Heart right ventricle (tissue), 16 donors: ENCODE measurements around the gene NELL1. TPM values are rescaled to one million over a fixed set of nuclear protein-coding genes. Genes with fewer than 3 reads are reported as not detected.

Source experiments
- ATAC-seq, 8 donors: fragments of 200-7000 bp; cut with Tn5 transposase; one replicate each; pipeline ENCODE4 v1.9.1; 2020; ENCODE audit warnings: mild to moderate bottlenecking in 8 of 8, moderate library complexity in 8 of 8, moderate number of reproducible peaks in 1 of 8
- DNase-seq, 2 donors: peaks; one replicate each; pipeline ENCODE4 v3.0.0-alpha.2; 2020
- H3K27ac ChIP-seq, 10 donors: fragments of 200-600 bp; sonication (generic) in 2 of 10; one replicate each; pipeline versions ENCODE4 v1.5.0 to v1.8.0; 2020 to 2022; ENCODE audit warnings: mild to moderate bottlenecking in 3 of 10
- H3K27me3 ChIP-seq, 7 donors: fragments of 200-600 bp; one replicate each; pipeline ENCODE4 v1.8.0; 2021 to 2022; ENCODE audit warnings: mild to moderate bottlenecking in 2 of 7
- H3K36me3 ChIP-seq, 9 donors: fragments of 200-600 bp; sonication (generic) in 1 of 9; one replicate each; pipeline versions ENCODE4 v1.5.0 to v1.8.0; 2020 to 2022; ENCODE audit warnings: mild to moderate bottlenecking in 2 of 9
- H3K4me1 ChIP-seq, 9 donors: fragments of 200-600 bp; sonication (generic) in 1 of 9; one replicate each; pipeline versions ENCODE4 v1.5.0 to v1.8.0; 2020 to 2022; ENCODE audit warnings: mild to moderate bottlenecking in 4 of 9
- H3K4me3 ChIP-seq, 10 donors: fragments of 200-600 bp; sonication (generic) in 2 of 10; one replicate each; pipeline versions ENCODE4 v1.5.0 to v1.8.0; 2020 to 2022; ENCODE audit warnings: mild to moderate bottlenecking in 7 of 10, moderate library complexity in 2 of 10
- H3K9me3 ChIP-seq, 11 donors: fragments of 200-600 bp in 10 of 11; sonication (generic) in 2 of 11; one replicate each; pipeline versions ENCODE4 v1.5.0 to v1.8.0; 2013 to 2022; ENCODE audit warnings: mild to moderate bottlenecking in 2 of 11, control low read depth in 1 of 11, moderate library complexity in 1 of 11
- WGBS, 2 donors: extraction: QIAGEN DNeasy Blood & Tissue Kit; methylation state at CpG; one replicate each; pipeline ENCODE4 v1.1.7; 2013; ENCODE audit warnings: inconsistent platforms in 1 of 2; 5-methylcytosine and 5-hydroxymethylcytosine counted together
- intact Hi-C, 10 donors: fragments of 100-400 bp; cut with DNase I; formaldehyde crosslinking; loops; one replicate each; pipeline versions ENCODE4 v1.11.1 to v1.14.2; 2022
- polyA plus RNA-seq, 2 donors: library from polyadenylated mRNA; stranded (reverse); fragments of 200-250 nt; gene quantifications; one replicate each; pipeline ENCODE4 v1.2.3, GENCODE V29; 2013
- total RNA-seq, 10 donors: library from RNA; stranded (reverse); fragmentation: NEBNext Ultra II Directional in 3 of 10; extraction: Animal tissue kit (Norgen Biotek cat#: 25700) in 3 of 10; gene quantifications; one replicate each; pipeline versions ENCODE4 v1.2.1 to v1.2.4, GENCODE V29; 2021 to 2023
- TF ChIP-seq, protein P1 (sequence below), 9 donors: fragments of 200-600 bp; sonication (generic) in 2 of 9; IDR thresholded peaks; one replicate each; pipeline versions ENCODE4 v1.5.0 to v1.8.0; 2021 to 2022; ENCODE audit warnings: antibody characterized with exemption in 9 of 9, mild to moderate bottlenecking in 5 of 9, moderate library complexity in 1 of 9
- donor health status: Arrhythmogenic right ventricular cardiomyopathy.
- donor health status: ischemic (EF 13 %, LVEDD 7.1; RV severe dilation, severe dysfunction).
- donor health status: healthy with polysubstance abuse.
- donor health status: DM: no; HTN: yes; CAD: no.
- donor health status: DM: no; HTN: no; CAD: no.
- donor health status: ischemic (EF 25% LVEDD 6.9; RV normal size, moderate dysfunction).
- donor health status: ischemic (EF 25% LVEDD 5.7; RV mildly dilated, moderate dysfunction).
- donor health status: healthy.
- donor health status: DM: yes; HTN: yes; CAD: no.
- donor health status: Ischemic cardiomyopathy.
- donor health status: ischemic (EF 35%, LVEDD 5.7; RV mildly dilated, moderate dysfunction).
- donor health status: nonischemic (EF 11% LVEDD 7.7; RV severe dilation, severe dysfunction).
- donor health status: DM: yes; HTN: yes; CAD: no.
- donor health status: PGD.
- donor health status: ischemic (EF 29% LVEDD 5.4; RV normal size, mild dysfunction).
- donor health status: nonischemic (EF 23%, LVEDD 6.1; RV moderate dilation, normal function).

Gene NELL1
- total and polyA plus RNA-seq, 12 donors, result not detected

DNA sequence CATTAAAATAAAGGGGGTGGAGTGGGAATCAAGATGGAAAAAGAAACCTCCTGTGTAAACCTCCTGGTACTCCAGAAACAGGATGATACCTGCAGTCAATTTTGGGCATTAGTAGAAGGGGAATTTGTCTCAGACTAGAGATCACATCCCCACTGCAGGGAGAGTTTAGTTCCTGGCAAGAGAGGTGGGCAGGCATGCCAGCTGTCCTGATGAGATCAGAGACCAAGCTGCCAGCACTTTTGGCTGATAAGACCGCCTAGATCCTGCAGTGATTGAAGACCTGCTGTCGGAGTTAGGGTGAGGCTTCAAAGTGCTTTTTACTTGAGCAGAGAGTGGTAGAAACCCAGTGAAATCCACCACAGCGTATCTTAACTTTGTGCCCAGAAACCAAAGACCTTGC is 29.7 kb upstream of the NELL1 start:
- intact Hi-C loops, result loop anchor here in 6 of 10 donors (10.0 kb wide), 5 partner anchors 875 to 1665 kb away; no protein-coding TSS in a partner anchor
- no peak overlapping the region for H3K4me3 ChIP-seq
- H3K9me3 ChIP-seq, result no peaks in the 10 kb centered on the region
- ATAC-seq, result no peak
- TF ChIP-seq, protein P1, sequence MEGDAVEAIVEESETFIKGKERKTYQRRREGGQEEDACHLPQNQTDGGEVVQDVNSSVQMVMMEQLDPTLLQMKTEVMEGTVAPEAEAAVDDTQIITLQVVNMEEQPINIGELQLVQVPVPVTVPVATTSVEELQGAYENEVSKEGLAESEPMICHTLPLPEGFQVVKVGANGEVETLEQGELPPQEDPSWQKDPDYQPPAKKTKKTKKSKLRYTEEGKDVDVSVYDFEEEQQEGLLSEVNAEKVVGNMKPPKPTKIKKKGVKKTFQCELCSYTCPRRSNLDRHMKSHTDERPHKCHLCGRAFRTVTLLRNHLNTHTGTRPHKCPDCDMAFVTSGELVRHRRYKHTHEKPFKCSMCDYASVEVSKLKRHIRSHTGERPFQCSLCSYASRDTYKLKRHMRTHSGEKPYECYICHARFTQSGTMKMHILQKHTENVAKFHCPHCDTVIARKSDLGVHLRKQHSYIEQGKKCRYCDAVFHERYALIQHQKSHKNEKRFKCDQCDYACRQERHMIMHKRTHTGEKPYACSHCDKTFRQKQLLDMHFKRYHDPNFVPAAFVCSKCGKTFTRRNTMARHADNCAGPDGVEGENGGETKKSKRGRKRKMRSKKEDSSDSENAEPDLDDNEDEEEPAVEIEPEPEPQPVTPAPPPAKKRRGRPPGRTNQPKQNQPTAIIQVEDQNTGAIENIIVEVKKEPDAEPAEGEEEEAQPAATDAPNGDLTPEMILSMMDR (IDR thresholded peaks at IDR 0.05), result no peak
- H3K27me3 ChIP-seq, result peaks cover 0 to 6% (median 0%) of the 10 kb centered on the region in 7 donors
- 35 to 39% methylated on average over 3 of the region's 3 CpGs for WGBS, 2 donors
- DNase-seq, result no peak
- H3K36me3 ChIP-seq, result no peaks in the 10 kb centered on the region
- no peak overlapping the region for H3K27ac ChIP-seq
- H3K4me1 ChIP-seq, result no peaks in the 10 kb centered on the region

DNA sequence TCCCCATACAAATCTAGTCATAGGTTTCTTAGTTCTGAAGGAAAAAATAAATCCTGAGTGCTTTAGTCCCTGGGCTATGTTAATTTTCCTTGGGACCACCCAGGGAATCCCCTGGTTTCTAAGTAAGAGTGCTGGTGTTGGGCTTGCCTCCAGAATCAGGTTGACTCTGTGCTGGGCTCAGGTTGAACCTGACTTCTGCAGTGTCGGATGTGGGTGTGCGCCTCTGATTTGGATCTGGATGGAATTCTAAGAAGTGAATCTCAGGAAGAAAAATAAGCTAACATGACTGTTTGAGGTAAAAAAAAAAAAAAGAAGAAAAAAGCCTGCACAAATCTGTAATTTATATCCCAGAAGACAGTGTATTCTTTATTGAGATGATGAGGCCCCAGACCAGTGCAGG is 29.0 kb upstream of the NELL1 start:
- TF ChIP-seq, protein P1 (IDR thresholded peaks at IDR 0.05), result no peak
- H3K36me3 ChIP-seq, result no peaks in the 10 kb centered on the region
- H3K27me3 ChIP-seq, result peaks cover 0 to 6% (median 0%) of the 10 kb centered on the region in 7 donors
- no peaks in the 10 kb centered on the region for H3K9me3 ChIP-seq
- no peak for ATAC-seq
- H3K27ac ChIP-seq, result no peak overlapping the region
- DNase-seq, result no peak
- no peaks in the 10 kb centered on the region for H3K4me1 ChIP-seq
- 94 to 95% methylated on average over 2 of the region's 2 CpGs for WGBS, 2 donors
- intact Hi-C loops, result loop anchor here in 6 of 10 donors (10.0 kb wide), 5 partner anchors 874 to 1664 kb away; no protein-coding TSS in a partner anchor
- H3K4me3 ChIP-seq, result no peak overlapping the region

DNA sequence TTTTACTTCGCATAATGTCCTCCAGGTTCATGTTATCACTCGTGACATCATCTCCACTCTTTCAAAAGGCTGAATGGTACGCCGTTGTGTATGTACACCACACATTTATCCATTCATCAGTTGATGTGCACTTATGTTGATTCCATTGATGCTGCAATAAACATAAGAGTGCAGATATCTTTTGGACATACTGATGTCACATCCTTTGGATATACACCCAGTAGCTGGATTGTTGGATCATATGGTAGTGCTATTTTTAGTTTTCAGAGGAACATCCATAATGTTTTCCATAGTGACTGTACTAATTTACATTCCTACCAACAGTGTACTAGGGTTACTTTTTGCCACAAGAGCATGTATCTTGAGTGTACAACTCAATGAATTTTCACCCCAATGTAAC is 25.0 kb upstream of the NELL1 start:
- TF ChIP-seq, protein P1 (IDR thresholded peaks at IDR 0.05), result no peak
- Histone ChIP-seq H3K9me3 (no peaks in the 10 kb centered on the region), H3K4me1 (no peaks in the 10 kb centered on the region), H3K27me3 (peaks cover 0 to 12% (median 0%) of the 10 kb centered on the region in 7 donors), H3K27ac (no peak overlapping the region), H3K4me3 (no peak overlapping the region), H3K36me3 (no peaks in the 10 kb centered on the region)
- 78 to 81% methylated on average over 4 of the region's 4 CpGs for WGBS, 2 donors
- intact Hi-C loops, result loop anchor here in 6 of 10 donors (10.0 kb wide), 5 partner anchors 870 to 1660 kb away; no protein-coding TSS in a partner anchor
- DNase-seq, result no peak
- no peak for ATAC-seq

DNA sequence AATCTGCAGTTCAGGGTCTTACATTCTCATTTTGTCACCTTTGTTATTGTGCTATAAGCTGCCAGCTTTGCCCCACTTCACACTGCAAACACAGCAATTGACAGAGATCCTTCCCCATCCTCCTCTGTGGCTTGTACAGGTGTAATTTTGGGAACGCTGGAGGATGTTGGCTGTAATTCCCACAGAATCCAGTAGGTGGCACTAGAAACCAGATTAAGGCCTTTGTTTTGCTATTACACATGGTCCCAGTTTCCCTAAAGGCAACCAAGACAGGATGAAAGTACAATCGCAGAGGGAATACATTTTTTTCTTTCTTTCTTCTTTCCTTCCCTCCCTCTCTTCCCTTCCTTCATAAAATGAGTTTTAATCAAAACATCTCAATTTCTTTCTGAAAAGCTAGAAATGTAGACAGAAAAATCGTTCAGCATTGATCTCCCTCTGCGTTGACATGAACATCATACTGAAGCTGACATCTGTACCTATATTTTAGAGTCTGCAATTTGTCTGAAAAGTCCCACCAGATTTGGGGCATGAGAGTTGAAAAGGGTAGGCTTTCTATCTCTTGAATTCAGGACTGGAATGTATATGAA is 21.3 kb upstream of the NELL1 start:
- Histone ChIP-seq H3K4me3 (no peak overlapping the region), H3K4me1 (no peaks in the 10 kb centered on the region), H3K27ac (no peak overlapping the region), H3K36me3 (no peaks in the 10 kb centered on the region), H3K27me3 (peaks cover 0 to 25% (median 12%) of the 10 kb centered on the region in 7 donors), H3K9me3 (no peaks in the 10 kb centered on the region)
- 38 to 43% methylated on average over 4 of the region's 4 CpGs for WGBS, 2 donors
- TF ChIP-seq, protein P1 (IDR thresholded peaks at IDR 0.05), result peak; percentile 64 to 92 (median 88)
- intact Hi-C loops, result loop anchor here in 9 of 10 donors (2.0 to 10.0 kb wide), 10 partner anchors 864 to 1659 kb away; no protein-coding TSS in a partner anchor
- DNase-seq (peak in 1 of 2 donors; percentile 18), ATAC-seq (peak in 4 of 8 donors; percentile 12 to 53 (median 47))
